C4-2B (cell line): Measurements from ENCODE around the gene LAPTM5.

Experiments
- H3K27ac ChIP-seq: fragments of 450-650 bp; 2 replicates; pipeline ENCODE4 v1.5.1; 2017
- CTCF ChIP-seq: fragments of 450-650 bp; conservative IDR thresholded peaks from 2 replicates; pipeline ENCODE4 v1.5.1; 2017; ENCODE audit warnings: mild to moderate bottlenecking
- ZFX ChIP-seq: fragments of 450-650 bp; IDR thresholded peaks from 2 replicates; pipeline ENCODE4 v1.6.1; 2017

Gene LAPTM5

GRCh38 chr1:30762152-30762929 lies 4.8 kb upstream of the LAPTM5 start:
- H3K27ac ChIP-seq, result no peak overlapping the region
- TF ChIP-seq CTCF (no peak), ZFX (no peak)

- TF ChIP-seq ZFX (no peak), CTCF (no peak)
- no peak overlapping the region for H3K27ac ChIP-seq
These were observed 4.0 kb upstream of the LAPTM5 start for GRCh38 chr1:30761381-30762151.

GRCh38 chr1:30760596-30761324 lies 3.2 kb upstream of the LAPTM5 start:
- H3K27ac ChIP-seq, result no peak overlapping the region
- no peak for TF ChIP-seq CTCF
- no peak for TF ChIP-seq ZFX

- no peak overlapping the region for H3K27ac ChIP-seq
- no peak for TF ChIP-seq CTCF
- no peak for TF ChIP-seq ZFX
These were observed 2.2 kb upstream of the LAPTM5 start for GRCh38 chr1:30759718-30760281.

GRCh38 chr1:30758785-30759380 lies 1.3 kb upstream of the LAPTM5 start:
- TF ChIP-seq CTCF (no peak), ZFX (no peak)
- no peak overlapping the region for H3K27ac ChIP-seq

- H3K27ac ChIP-seq, result no peak overlapping the region
- TF ChIP-seq ZFX (no peak), CTCF (no peak)
These were observed 631 bp upstream of the LAPTM5 start for GRCh38 chr1:30758121-30758688.
